HepG2 (cell line): Measurements from ENCODE around the gene CDC20B. TPM values are rescaled to one million over a fixed set of nuclear protein-coding genes. Genes with fewer than 3 reads are reported as not detected.

Experiments
- BCL3 ChIP-seq: sonication (generic); formaldehyde crosslinking; IDR thresholded peaks from 2 replicates; pipeline ENCODE4 v1.5.1; 2020; ENCODE audit warnings: mild to moderate bottlenecking, missing genetic modification reagents, moderate library complexity
- DNMT1 ChIP-seq: sonication (generic); formaldehyde crosslinking; IDR thresholded peaks from 2 replicates; pipeline ENCODE4 v1.5.1; 2020; ENCODE audit warnings: mild to moderate bottlenecking, missing genetic modification reagents
- HIVEP1 ChIP-seq: sonication (generic); formaldehyde crosslinking; IDR thresholded peaks from 2 replicates; pipeline ENCODE4 v1.4.0; 2020; ENCODE audit warnings: mild to moderate bottlenecking, missing genetic modification reagents
- HNRNPK ChIP-seq: fragments of 200-400 bp; formaldehyde crosslinking; IDR thresholded peaks from 2 replicates; pipeline ENCODE4 v1.6.1; 2018; ENCODE audit warnings: low read length, low read depth, moderate library complexity, mild to moderate bottlenecking; ENCODE audit not compliant: poor library complexity, severe bottlenecking
- HOXA3 ChIP-seq: sonication (generic); formaldehyde crosslinking; IDR thresholded peaks from 2 replicates; pipeline ENCODE4 v1.5.0; 2020; ENCODE audit warnings: missing genetic modification reagents
- KDM5B ChIP-seq: sonication (generic); formaldehyde crosslinking; IDR thresholded peaks from 2 replicates; pipeline ENCODE4 v1.4.0; 2020; ENCODE audit warnings: missing genetic modification reagents, mild to moderate bottlenecking, borderline replicate concordance
- LCORL ChIP-seq, 2 experiments: fragments of 450-650 bp in 1 of 2; sonication (generic) in 1 of 2; formaldehyde crosslinking in 1 of 2; IDR thresholded peaks; 2 replicates each; pipeline versions ENCODE4 v1.5.0 to v1.6.1; 2017 to 2020; ENCODE audit warnings: antibody characterized with exemption in 1 of 2, missing genetic modification reagents in 1 of 2
- NFRKB ChIP-seq: fragments of 450-650 bp; IDR thresholded peaks from 2 replicates; pipeline ENCODE4 v1.6.1; 2017
- NONO ChIP-seq, 2 experiments: fragments of 450-650 bp in 1 of 2; sonication (generic) in 1 of 2; formaldehyde crosslinking in 1 of 2; IDR thresholded peaks in 1 of 2; conservative IDR thresholded peaks in 1 of 2; 2 replicates each; pipeline versions ENCODE4 v1.6.1 to v1.8.0; 2017 to 2022; ENCODE audit warnings: mild to moderate bottlenecking in 1 of 2, missing genetic modification reagents in 1 of 2, moderate library complexity in 1 of 2
- REL ChIP-seq: sonication (generic); formaldehyde crosslinking; conservative IDR thresholded peaks from 2 replicates; pipeline ENCODE4 v1.8.0; 2022; ENCODE audit warnings: mild to moderate bottlenecking, missing genetic modification reagents, moderate library complexity
- REPIN1 ChIP-seq: sonication (generic); formaldehyde crosslinking; IDR thresholded peaks from 2 replicates; pipeline ENCODE4 v1.8.0; 2022; ENCODE audit warnings: missing genetic modification reagents, low read depth, mild to moderate bottlenecking, borderline replicate concordance
- TBX2 ChIP-seq: sonication (generic); formaldehyde crosslinking; IDR thresholded peaks from 2 replicates; pipeline ENCODE4 v1.5.0; 2020; ENCODE audit warnings: missing genetic modification reagents, mild to moderate bottlenecking, borderline replicate concordance
- TFDP1 ChIP-seq: IDR thresholded peaks from 2 replicates; pipeline ENCODE4 v1.6.1; 2016; ENCODE audit warnings: missing compliant biosample characterization, missing genetic modification reagents, borderline replicate concordance
- TP53 ChIP-seq: sonication (generic); formaldehyde crosslinking; conservative IDR thresholded peaks from 2 replicates; pipeline ENCODE4 v1.4.0; 2020; ENCODE audit warnings: missing genetic modification reagents
- U2AF1 ChIP-seq: fragments of 200-400 bp; formaldehyde crosslinking; optimal IDR thresholded peaks from 2 replicates; pipeline ENCODE3; 2017; ENCODE audit warnings: mild to moderate bottlenecking, low read depth, low read length
- ZFX ChIP-seq: sonication (generic); formaldehyde crosslinking; IDR thresholded peaks from 2 replicates; pipeline ENCODE4 v1.4.0; 2020; ENCODE audit warnings: mild to moderate bottlenecking, low read depth, missing genetic modification reagents, moderate library complexity
- ZNF205 ChIP-seq: IDR thresholded peaks from 2 replicates; pipeline ENCODE4 v1.6.1; 2018; ENCODE audit warnings: missing biosample characterization, missing genetic modification reagents
- ZNF274 ChIP-seq: sonication (generic); formaldehyde crosslinking; IDR thresholded peaks from 2 replicates; pipeline ENCODE4 v1.5.1; 2020; ENCODE audit warnings: mild to moderate bottlenecking, missing genetic modification reagents
- ZNF331 ChIP-seq: sonication (generic); formaldehyde crosslinking; IDR thresholded peaks from 2 replicates; pipeline ENCODE4 v1.4.0; 2020; ENCODE audit warnings: missing genetic modification reagents
- ZNF547 ChIP-seq: sonication (generic); formaldehyde crosslinking; IDR thresholded peaks from 2 replicates; pipeline ENCODE4 v1.5.1; 2020; ENCODE audit warnings: mild to moderate bottlenecking, missing genetic modification reagents
- ZNF670 ChIP-seq: sonication (generic); formaldehyde crosslinking; IDR thresholded peaks from 2 replicates; pipeline ENCODE4 v1.8.0; 2022; ENCODE audit warnings: mild to moderate bottlenecking, missing genetic modification reagents, borderline replicate concordance
- ZNF773 ChIP-seq: sonication (generic); formaldehyde crosslinking; IDR thresholded peaks from 2 replicates; pipeline ENCODE4 v1.4.0; 2020; ENCODE audit warnings: missing genetic modification reagents, borderline replicate concordance
- ZNF781 ChIP-seq: sonication (generic); formaldehyde crosslinking; IDR thresholded peaks from 2 replicates; pipeline ENCODE4 v1.5.1; 2020; ENCODE audit warnings: borderline replicate concordance, mild to moderate bottlenecking, missing genetic modification reagents; ENCODE audit errors: not compliant biosample characterization
- ZSCAN25 ChIP-seq: sonication (generic); formaldehyde crosslinking; IDR thresholded peaks from 2 replicates; pipeline ENCODE4 v1.8.0; 2022; ENCODE audit warnings: mild to moderate bottlenecking, missing genetic modification reagents
- polyA plus RNA-seq, 8 experiments: library from polyadenylated mRNA; depleted of rRNA in 3 of 8; stranded (reverse) in 7 of 8; unstranded in 1 of 8; fragments of >200 nt; fragmentation: Illumina TruSeq in 4 of 8; extraction: Trizol in 4 of 8; gene quantifications; 2 replicates each; pipeline versions ENCODE4 v1.2.1 to v1.2.3, GENCODE V29; 2011 to 2016; ENCODE audit warnings: low read depth in 4 of 8, missing spikeins in 1 of 8, mixed read lengths in 1 of 8; ENCODE audit not compliant: insufficient read depth in 1 of 8
- total RNA-seq, 5 experiments: library from RNA; depleted of rRNA; stranded (reverse); fragments of >200 nt; fragmentation: Illumina TruSeq; extraction: Trizol; gene quantifications; 2 replicates each; pipeline ENCODE4 v1.2.3, GENCODE V29; 2016; ENCODE audit warnings: low read depth in 1 of 5
- TF ChIP-seq, protein P1 (sequence below): sonication (generic); formaldehyde crosslinking; IDR thresholded peaks from 2 replicates; pipeline ENCODE4 v1.4.0; 2020; ENCODE audit warnings: mild to moderate bottlenecking, missing genetic modification reagents

The CDC20B gene
- total and polyA plus RNA-seq, 2 of the 13 experiments (the other 11 are each of a cell fraction or from before 2014, with no cell fraction given), result not detected

GRCh38 chr5:55176176-55176818, 3.3 kb upstream of the CDC20B start (continued):
- TF ChIP-seq ZNF670 (CRISPR knock-in tag), result peak; percentile 52; the same call in 1 of the 2 replicates
- TF ChIP-seq TFDP1 (CRISPR knock-in tag), result peak; percentile 75; the same call in 1 of the 2 replicates
- no peak for TF ChIP-seq NONO (IDR thresholded peaks at IDR 0.05)
- TF ChIP-seq NONO (CRISPR knock-in tag; conservative IDR thresholded peaks at IDR 0.05), result peak; percentile 63; the same call in 1 of the 2 replicates
- 0 out of 2 replicates have a peak, but pooled peaks have one; percentile 29 for TF ChIP-seq ZFX (CRISPR knock-in tag)
- TF ChIP-seq HNRNPK, result peak; percentile 49
- TF ChIP-seq REL (CRISPR knock-in tag), result 0 out of 2 replicates have a peak, but pooled peaks have one; percentile 38
- TF ChIP-seq TBX2, result peak; percentile 14; the same call in 1 of the 2 replicates
- 0 out of 2 replicates have a peak, but pooled peaks have one; percentile 40 for TF ChIP-seq ZNF547 (CRISPR knock-in tag)
- TF ChIP-seq NFRKB, result no peak
- 0 out of 2 replicates have a peak, but pooled peaks have one; percentile 36 for TF ChIP-seq ZNF274 (CRISPR knock-in tag)
- no peak for TF ChIP-seq U2AF1
- TF ChIP-seq, protein P1, sequence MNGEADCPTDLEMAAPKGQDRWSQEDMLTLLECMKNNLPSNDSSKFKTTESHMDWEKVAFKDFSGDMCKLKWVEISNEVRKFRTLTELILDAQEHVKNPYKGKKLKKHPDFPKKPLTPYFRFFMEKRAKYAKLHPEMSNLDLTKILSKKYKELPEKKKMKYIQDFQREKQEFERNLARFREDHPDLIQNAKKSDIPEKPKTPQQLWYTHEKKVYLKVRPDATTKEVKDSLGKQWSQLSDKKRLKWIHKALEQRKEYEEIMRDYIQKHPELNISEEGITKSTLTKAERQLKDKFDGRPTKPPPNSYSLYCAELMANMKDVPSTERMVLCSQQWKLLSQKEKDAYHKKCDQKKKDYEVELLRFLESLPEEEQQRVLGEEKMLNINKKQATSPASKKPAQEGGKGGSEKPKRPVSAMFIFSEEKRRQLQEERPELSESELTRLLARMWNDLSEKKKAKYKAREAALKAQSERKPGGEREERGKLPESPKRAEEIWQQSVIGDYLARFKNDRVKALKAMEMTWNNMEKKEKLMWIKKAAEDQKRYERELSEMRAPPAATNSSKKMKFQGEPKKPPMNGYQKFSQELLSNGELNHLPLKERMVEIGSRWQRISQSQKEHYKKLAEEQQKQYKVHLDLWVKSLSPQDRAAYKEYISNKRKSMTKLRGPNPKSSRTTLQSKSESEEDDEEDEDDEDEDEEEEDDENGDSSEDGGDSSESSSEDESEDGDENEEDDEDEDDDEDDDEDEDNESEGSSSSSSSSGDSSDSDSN (CRISPR knock-in tag), result peak; percentile 69; the same call in 1 of the 2 replicates
- 0 out of 2 replicates have a peak, but pooled peaks have one; percentile 36 for TF ChIP-seq ZSCAN25 (CRISPR knock-in tag)
- no peak for TF ChIP-seq TP53 (CRISPR knock-in tag)
- no peak for TF ChIP-seq ZNF781
- TF ChIP-seq LCORL (IDR thresholded peaks at IDR 0.05), result no peak
- TF ChIP-seq LCORL (CRISPR knock-in tag; IDR thresholded peaks at IDR 0.05), result 0 out of 2 replicates have a peak, but pooled peaks have one; percentile 45
- 0 out of 2 replicates have a peak, but pooled peaks have one; percentile 53 for TF ChIP-seq DNMT1 (CRISPR knock-in tag)
- no peak for TF ChIP-seq ZNF205 (CRISPR knock-in tag)
- TF ChIP-seq BCL3, result peak; percentile 39; the same call in 1 of the 2 replicates
- TF ChIP-seq KDM5B (CRISPR knock-in tag), result peak; percentile 42; the same call in 1 of the 2 replicates
- TF ChIP-seq REPIN1 (CRISPR knock-in tag), result 0 out of 2 replicates have a peak, but pooled peaks have one; percentile 52
- peak; percentile 44; the same call in 1 of the 2 replicates for TF ChIP-seq ZNF331 (CRISPR knock-in tag)
- TF ChIP-seq ZNF773, result no peak
- no peak for TF ChIP-seq HOXA3 (CRISPR knock-in tag)
- TF ChIP-seq HIVEP1, result peak; percentile 38; the same call in 1 of the 2 replicates
